Astrocyte of the cerebellum (primary cell): Measurements from ENCODE around the gene ZFYVE21.

Experiments
- DNase-seq: peaks from one replicate; pipeline ENCODE4 v3.0.0-alpha.2; 2011; ENCODE audit warnings: low read depth
- H3K4me3 ChIP-seq: 2 replicates; pipeline ENCODE4 v1.5.1; 2011; ENCODE audit warnings: mild to moderate bottlenecking, low read depth, low read length, moderate library complexity
- in situ Hi-C: cut with HindIII; loops from 2 replicates; pipeline ENCODE4 v1.10.0; 2017; ENCODE audit warnings: low sequenced_read_pairs
- TF ChIP-seq, protein P1 (sequence below): IDR thresholded peaks from 2 replicates; pipeline ENCODE4 v1.5.1; 2012; ENCODE audit warnings: low read length, low read depth, moderate library complexity, mild to moderate bottlenecking; ENCODE audit errors: missing control alignments

Gene ZFYVE21

DNA sequence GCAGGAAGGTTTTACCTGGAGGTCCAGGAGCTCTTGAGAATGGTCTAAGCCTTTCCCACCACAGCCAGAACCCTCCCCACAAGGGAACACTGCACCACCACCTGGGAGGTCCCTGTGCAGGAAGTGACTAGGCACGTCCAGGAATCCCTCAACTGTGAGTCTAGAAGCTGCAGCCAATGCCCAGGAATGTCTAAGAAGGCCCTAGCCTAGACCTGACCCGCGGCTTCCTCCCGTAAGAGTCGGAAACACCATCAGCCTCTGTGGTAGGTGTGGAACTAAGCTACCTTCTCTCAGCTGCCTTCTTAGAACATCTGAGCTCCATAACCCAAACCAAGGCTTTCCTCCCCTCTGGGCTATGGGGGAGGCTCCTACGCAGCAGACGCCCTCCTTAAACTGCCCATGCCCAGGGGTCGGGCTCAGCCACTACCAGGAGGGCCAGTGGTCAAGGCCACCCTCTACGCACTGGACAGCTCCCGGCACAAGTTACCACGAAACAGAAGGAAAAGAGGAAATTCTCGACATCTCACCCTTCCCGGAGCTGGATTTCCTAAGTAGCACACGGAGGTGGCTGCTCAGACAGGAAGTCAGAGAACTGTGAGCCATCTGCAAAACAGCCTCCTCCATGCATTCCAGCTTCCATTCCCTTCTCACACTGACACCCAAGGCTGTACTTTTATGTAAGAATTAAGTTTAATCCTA is 25.5 kb downstream of the ZFYVE21 start:
- no peak for DNase-seq
- no peak overlapping the region for H3K4me3 ChIP-seq
- in situ Hi-C loops, result no loop called here

DNA sequence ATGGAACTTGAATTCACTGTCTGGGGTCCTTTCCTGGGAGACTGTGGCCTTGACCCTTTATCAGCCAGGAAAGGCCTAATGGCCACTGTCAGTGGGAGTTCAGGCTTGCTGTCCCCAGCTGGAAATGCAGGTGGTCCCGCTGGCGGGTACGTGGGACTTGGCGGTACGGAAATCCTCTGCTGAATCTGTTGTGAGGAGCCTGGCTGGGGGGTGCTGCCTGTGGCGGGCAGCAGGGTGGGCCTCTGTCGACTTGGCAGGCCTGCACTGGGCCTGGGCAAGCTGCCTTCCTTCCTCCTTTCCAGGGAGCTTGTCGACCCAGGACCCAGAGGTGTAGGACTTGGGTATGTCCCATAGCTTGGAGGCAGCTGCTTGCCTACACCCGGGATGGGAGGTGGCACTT is 26.3 kb downstream of the ZFYVE21 start:
- no peak overlapping the region for H3K4me3 ChIP-seq
- no peak for DNase-seq
- TF ChIP-seq, protein P1, sequence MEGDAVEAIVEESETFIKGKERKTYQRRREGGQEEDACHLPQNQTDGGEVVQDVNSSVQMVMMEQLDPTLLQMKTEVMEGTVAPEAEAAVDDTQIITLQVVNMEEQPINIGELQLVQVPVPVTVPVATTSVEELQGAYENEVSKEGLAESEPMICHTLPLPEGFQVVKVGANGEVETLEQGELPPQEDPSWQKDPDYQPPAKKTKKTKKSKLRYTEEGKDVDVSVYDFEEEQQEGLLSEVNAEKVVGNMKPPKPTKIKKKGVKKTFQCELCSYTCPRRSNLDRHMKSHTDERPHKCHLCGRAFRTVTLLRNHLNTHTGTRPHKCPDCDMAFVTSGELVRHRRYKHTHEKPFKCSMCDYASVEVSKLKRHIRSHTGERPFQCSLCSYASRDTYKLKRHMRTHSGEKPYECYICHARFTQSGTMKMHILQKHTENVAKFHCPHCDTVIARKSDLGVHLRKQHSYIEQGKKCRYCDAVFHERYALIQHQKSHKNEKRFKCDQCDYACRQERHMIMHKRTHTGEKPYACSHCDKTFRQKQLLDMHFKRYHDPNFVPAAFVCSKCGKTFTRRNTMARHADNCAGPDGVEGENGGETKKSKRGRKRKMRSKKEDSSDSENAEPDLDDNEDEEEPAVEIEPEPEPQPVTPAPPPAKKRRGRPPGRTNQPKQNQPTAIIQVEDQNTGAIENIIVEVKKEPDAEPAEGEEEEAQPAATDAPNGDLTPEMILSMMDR, result no peak
- in situ Hi-C loops, result no loop called here

More for the DNA sequence above, 25.5 kb downstream of the ZFYVE21 start:
- TF ChIP-seq, protein P1, result no peak

DNA sequence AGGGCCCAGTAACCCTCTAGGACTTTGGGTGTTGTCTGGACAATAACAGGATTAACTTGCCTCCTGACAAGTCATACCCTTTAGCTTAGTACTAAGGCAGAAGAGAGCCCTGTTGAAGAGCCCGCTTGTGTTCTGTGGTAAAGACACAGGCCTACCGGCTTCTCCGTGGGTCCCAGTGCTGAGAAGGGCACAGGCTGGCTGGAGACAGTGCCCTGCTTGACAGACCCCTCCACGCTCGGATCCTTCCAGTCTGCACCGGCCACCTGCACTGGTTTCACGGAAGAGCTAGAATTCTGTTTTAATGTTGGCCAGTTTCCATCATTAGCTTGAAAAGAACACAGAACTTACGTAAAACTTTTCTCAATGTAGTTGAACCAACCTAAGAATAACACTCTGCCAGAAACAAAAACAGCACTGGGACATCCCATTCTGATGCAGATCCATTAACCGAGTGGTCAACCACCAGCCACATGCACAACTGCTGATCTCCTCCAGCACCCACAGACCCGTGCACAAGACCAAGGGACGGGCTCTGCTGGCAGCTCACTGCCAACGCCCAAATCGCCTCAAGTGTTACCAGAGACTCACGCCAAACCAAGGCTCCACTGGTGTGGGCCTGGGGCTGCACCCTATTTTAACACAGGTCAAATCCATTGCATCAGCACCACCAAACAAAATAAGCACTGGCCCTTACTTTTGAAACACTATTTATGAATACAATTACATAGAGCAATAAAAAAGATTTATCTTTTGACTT is 27.1 kb downstream of the ZFYVE21 start:
- no peak for DNase-seq
- TF ChIP-seq, protein P1, result no peak
- in situ Hi-C loops, result no loop called here
- H3K4me3 ChIP-seq, result no peak overlapping the region

DNA sequence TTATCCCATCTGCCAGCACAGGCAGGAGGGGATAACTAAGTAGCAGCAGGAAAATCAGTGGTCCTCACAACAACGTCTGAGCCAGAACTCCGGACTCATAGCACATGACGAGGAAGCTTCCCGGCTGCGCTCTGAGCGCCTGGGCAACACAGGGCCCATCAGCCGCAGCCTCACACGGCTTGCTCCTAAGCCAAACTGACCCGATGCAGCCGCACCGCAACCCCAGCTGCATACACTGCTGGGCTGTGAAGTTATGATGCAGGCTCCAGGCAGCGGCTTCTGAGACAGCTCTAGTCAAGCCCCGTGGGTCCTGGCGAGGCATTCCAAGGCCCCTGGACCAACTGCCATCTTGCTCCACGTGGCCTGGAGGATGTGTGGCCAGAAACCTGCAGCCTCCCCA is 28.1 kb downstream of the ZFYVE21 start:
- TF ChIP-seq, protein P1, result no peak
- no peak overlapping the region for H3K4me3 ChIP-seq
- DNase-seq, result no peak
- in situ Hi-C loops, result no loop called here

DNA sequence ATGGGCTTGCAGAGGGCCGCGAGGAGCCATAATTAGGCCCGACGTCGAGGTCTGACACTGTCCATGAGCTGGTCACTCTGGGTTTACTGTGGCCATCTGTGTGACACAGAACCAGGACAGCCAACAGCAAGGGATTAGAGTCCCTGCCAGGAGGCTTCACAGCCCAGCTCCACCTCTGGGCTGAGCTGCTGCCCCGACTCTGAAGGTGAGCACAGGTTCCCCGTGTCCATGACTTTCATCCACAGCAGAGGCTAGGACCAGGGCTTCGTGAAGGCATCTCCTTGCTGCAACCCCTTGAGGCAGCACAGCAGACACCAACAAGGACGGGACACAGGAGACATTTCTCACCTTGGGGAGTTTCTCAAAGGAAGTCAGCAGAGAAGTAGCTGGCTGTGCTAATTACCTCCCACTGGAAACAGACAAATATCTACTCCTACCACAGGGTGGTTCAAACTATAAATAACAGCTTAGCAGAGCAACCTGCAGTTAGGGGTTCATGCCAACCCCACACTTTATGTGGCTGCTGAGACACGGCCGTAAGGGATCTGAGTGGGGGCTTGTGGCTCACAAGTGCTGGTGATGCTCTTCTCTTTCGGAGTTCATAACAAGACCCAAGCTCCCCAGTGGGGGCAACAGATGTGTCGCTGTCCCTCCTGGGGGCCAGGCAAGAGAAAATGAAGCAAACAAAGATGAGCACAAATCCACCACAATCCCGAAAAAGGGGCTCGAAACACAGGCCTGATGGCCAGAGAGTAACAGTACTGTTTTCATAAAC is 29.2 kb downstream of the ZFYVE21 start:
- TF ChIP-seq, protein P1, result no peak
- in situ Hi-C loops, result no loop called here
- H3K4me3 ChIP-seq, result no peak overlapping the region
- no peak for DNase-seq

DNA sequence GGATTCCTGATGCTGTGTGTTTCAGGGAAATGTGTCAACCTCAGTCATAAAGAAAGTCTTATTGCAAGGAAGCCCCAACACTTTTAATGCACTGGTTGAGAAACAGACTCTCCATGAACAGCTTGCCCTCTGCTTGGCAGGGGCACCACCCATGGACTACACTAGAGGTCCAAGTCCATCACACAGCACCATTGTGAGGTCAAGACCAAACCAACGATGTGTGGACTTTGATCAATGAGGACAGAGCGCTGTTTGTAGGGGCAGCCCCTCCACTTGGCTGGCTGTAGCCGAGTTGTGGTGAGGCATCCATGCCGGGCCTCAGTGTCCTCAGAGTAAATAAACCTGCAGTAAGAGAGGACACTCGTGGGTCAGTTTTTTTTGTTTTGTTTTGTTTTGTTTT is 29.8 kb downstream of the ZFYVE21 start:
- no peak for DNase-seq

More for the DNA sequence above, 29.8 kb downstream of the ZFYVE21 start:
- in situ Hi-C loops, result no loop called here
- H3K4me3 ChIP-seq, result no peak overlapping the region
- TF ChIP-seq, protein P1, result no peak
